SK-N-SH (cell line): ENCODE measurements around the gene SLC11A1. TPM values are rescaled to one million over a fixed set of nuclear protein-coding genes. Genes with fewer than 3 reads are reported as not detected.

Experiments
- CTCF ChIA-PET: fragments of 300-600, 350-600 bp; formaldehyde crosslinking; extraction: SDS; loops from one replicate; lab custom pipeline; 2021; lab: Yijun Ruan, JAX
- POLR2A ChIA-PET: fragments of 350-600 bp; sonication (Branson Sonifier 250); formaldehyde crosslinking; extraction: SDS; loops from one replicate; lab custom pipeline; 2020; ENCODE audit warnings: antibody characterized with exemption, inconsistent platforms; lab: Yijun Ruan, JAX
- DNase-seq: peaks from one replicate; pipeline ENCODE4 v3.0.0; 2012
- H2AFZ ChIP-seq: fragments of 200-600 bp; sonication (generic); 2 replicates; pipeline ENCODE4 v1.8.1; 2016; ENCODE audit warnings: antibody characterized with exemption, mild to moderate bottlenecking, low read depth
- H3F3A ChIP-seq: fragments of 200-600 bp; sonication (generic); replicated peaks from 2 replicates; pipeline ENCODE3; 2016; ENCODE audit warnings: antibody characterized with exemption, mild to moderate bottlenecking; ENCODE audit not compliant: insufficient read depth
- H3K27ac ChIP-seq, 2 experiments: fragments of 200-500 bp in 1 of 2; fragments of 200-600 bp in 1 of 2; sonication (Bioruptor generic) in 1 of 2; sonication (generic), shearing (Covaris generic) in 1 of 2; 2 replicates each; pipeline versions ENCODE4 v1.5.1 to v1.6.1; 2014 to 2016; ENCODE audit warnings: low read depth in 2 of 2, inconsistent platforms in 1 of 2, low read length in 1 of 2, mild to moderate bottlenecking in 1 of 2, mixed read lengths in 1 of 2
- H3K27me3 ChIP-seq: fragments of 200-600 bp; sonication (generic), shearing (Covaris generic); 2 replicates; pipeline ENCODE4 v1.6.1; 2016; ENCODE audit warnings: mixed run types; ENCODE audit not compliant: insufficient read depth
- H3K36me3 ChIP-seq, 2 experiments: fragments of 200-500 bp in 1 of 2; fragments of 200-600 bp in 1 of 2; sonication (Bioruptor generic) in 1 of 2; sonication (generic) in 1 of 2; replicated peaks in 1 of 2; 2 replicates each; pipeline versions ENCODE3 to v1.5.1; 2014 to 2016; ENCODE audit warnings: low read length in 1 of 2, mild to moderate bottlenecking in 1 of 2; ENCODE audit not compliant: insufficient read depth in 2 of 2, control insufficient read depth in 1 of 2
- H3K4me1 ChIP-seq, 2 experiments: fragments of 200-500 bp in 1 of 2; fragments of 200-600 bp in 1 of 2; sonication (Bioruptor generic) in 1 of 2; sonication (generic), shearing (Covaris generic) in 1 of 2; 2 replicates each; pipeline versions ENCODE4 v1.5.1 to v1.6.1; 2014 to 2016; ENCODE audit warnings: low read depth in 1 of 2, low read length in 1 of 2, mixed run types in 1 of 2; ENCODE audit not compliant: insufficient read depth in 2 of 2, control insufficient read depth in 1 of 2
- H3K4me2 ChIP-seq: fragments of 200-600 bp; sonication (generic), shearing (Covaris generic); 2 replicates; pipeline ENCODE4 v1.6.1; 2017; ENCODE audit warnings: mixed run types
- H3K4me3 ChIP-seq, 2 experiments: fragments of 200-500 bp in 1 of 2; fragments of 200-600 bp in 1 of 2; sonication (Bioruptor generic) in 1 of 2; sonication (generic), shearing (Covaris generic) in 1 of 2; 2 replicates each; pipeline versions ENCODE4 v1.5.1 to v1.8.1; 2014 to 2016; ENCODE audit warnings: low read depth in 2 of 2, inconsistent platforms in 1 of 2, low read length in 1 of 2, mild to moderate bottlenecking in 1 of 2, mixed read lengths in 1 of 2, moderate library complexity in 1 of 2
- H3K79me2 ChIP-seq: fragments of 200-600 bp; sonication (generic); 2 replicates; pipeline ENCODE4 v1.8.1; 2017; ENCODE audit warnings: mild to moderate bottlenecking; ENCODE audit not compliant: insufficient read depth
- H3K9ac ChIP-seq: fragments of 200-600 bp; sonication (generic); 2 replicates; pipeline ENCODE4 v1.6.1; 2017; ENCODE audit warnings: mixed run types
- H3K9me2 ChIP-seq: fragments of 200-600 bp; sonication (generic); 2 replicates; pipeline ENCODE4 v1.6.1; 2017; ENCODE audit warnings: mixed run types
- H3K9me3 ChIP-seq: fragments of 200-600 bp; sonication (generic); 2 replicates; pipeline ENCODE4 v1.6.1; 2017; ENCODE audit warnings: mixed run types, mild to moderate bottlenecking, moderate library complexity
- H4K20me1 ChIP-seq: fragments of 200-600 bp; sonication (generic); 2 replicates; pipeline ENCODE4 v1.6.1; 2017; ENCODE audit warnings: mild to moderate bottlenecking, mixed run types; ENCODE audit not compliant: insufficient read depth
- CHD2 ChIP-seq: fragments of 150-350 bp; IDR thresholded peaks from 2 replicates; pipeline ENCODE4 v1.6.1; 2018; ENCODE audit warnings: low read length; ENCODE audit not compliant: partially characterized antibody
- FOSL2 ChIP-seq: IDR thresholded peaks from 2 replicates; pipeline ENCODE4 v1.4.0; 2012; ENCODE audit warnings: low read depth, mild to moderate bottlenecking, moderate library complexity, borderline replicate concordance
- FOXJ3 ChIP-seq: sonication (generic); formaldehyde crosslinking; IDR thresholded peaks from 2 replicates; pipeline ENCODE4 v1.5.1; 2020; ENCODE audit warnings: mild to moderate bottlenecking, missing genetic modification reagents
- GABPA ChIP-seq: IDR thresholded peaks from 2 replicates; pipeline ENCODE4 v1.4.0; 2012; ENCODE audit warnings: low read depth, mild to moderate bottlenecking
- JUND ChIP-seq: IDR thresholded peaks from 2 replicates; pipeline ENCODE4 v1.4.0; 2012
- MAX ChIP-seq: IDR thresholded peaks from 2 replicates; pipeline ENCODE4 v1.4.0; 2012; ENCODE audit warnings: low read depth
- NFIC ChIP-seq: IDR thresholded peaks from 2 replicates; pipeline ENCODE4 v1.4.0; 2012; ENCODE audit warnings: borderline replicate concordance
- POLR2AphosphoS5 ChIP-seq: IDR thresholded peaks from 2 replicates; pipeline ENCODE4 v1.6.1; 2012; ENCODE audit warnings: low read depth, low read length
- RAD21 ChIP-seq: IDR thresholded peaks from 2 replicates; pipeline ENCODE4 v1.6.1; 2012; ENCODE audit warnings: mild to moderate bottlenecking, low read length
- RFX5 ChIP-seq: IDR thresholded peaks from 2 replicates; pipeline ENCODE4 v1.6.1; 2012; ENCODE audit warnings: mild to moderate bottlenecking, improper control_type of control experiment, low read length
- TAF1 ChIP-seq: IDR thresholded peaks from 2 replicates; pipeline ENCODE4 v1.6.1; 2012; ENCODE audit warnings: low read depth, mild to moderate bottlenecking, low read length, moderate library complexity, borderline replicate concordance
- TCF12 ChIP-seq: IDR thresholded peaks from 2 replicates; pipeline ENCODE4 v1.4.0; 2012
- USF1 ChIP-seq: IDR thresholded peaks from 2 replicates; pipeline ENCODE4 v1.4.0; 2012; ENCODE audit warnings: low read depth, borderline replicate concordance
- USF2 ChIP-seq: fragments of 150-350 bp; IDR thresholded peaks from 2 replicates; pipeline ENCODE4 v1.6.1; 2017; ENCODE audit warnings: antibody characterized with exemption, low read length, low read depth, borderline replicate concordance
- WGBS: methylation state at CpG from one replicate; pipeline ENCODE4 v1.1.6; 2017; ENCODE audit warnings: low lambda C conversion rate; 5-methylcytosine and 5-hydroxymethylcytosine counted together
- polyA plus RNA-seq, 3 experiments: library from polyadenylated mRNA; depleted of rRNA; stranded (reverse); fragments of >200 nt; gene quantifications; 2 replicates each; pipeline ENCODE4 v1.2.3, GENCODE V29; 2012
- TF ChIP-seq, protein P1 (sequence below): IDR thresholded peaks from 2 replicates; pipeline ENCODE4; 2012
- TF ChIP-seq, protein P2 (sequence below): fragments of 150-350 bp; IDR thresholded peaks from 2 replicates; pipeline ENCODE4 v1.6.1; 2016; ENCODE audit warnings: mild to moderate bottlenecking, low read depth, low read length
- TF ChIP-seq, protein P3 (sequence below): IDR thresholded peaks from 2 replicates; pipeline ENCODE4 v1.4.0; 2012; ENCODE audit warnings: low read depth, borderline replicate concordance

SLC11A1 gene
- polyA plus RNA-seq, 1 of the 3 experiments (the other 2 are of a cell fraction) = 0.26 TPM

DNA sequence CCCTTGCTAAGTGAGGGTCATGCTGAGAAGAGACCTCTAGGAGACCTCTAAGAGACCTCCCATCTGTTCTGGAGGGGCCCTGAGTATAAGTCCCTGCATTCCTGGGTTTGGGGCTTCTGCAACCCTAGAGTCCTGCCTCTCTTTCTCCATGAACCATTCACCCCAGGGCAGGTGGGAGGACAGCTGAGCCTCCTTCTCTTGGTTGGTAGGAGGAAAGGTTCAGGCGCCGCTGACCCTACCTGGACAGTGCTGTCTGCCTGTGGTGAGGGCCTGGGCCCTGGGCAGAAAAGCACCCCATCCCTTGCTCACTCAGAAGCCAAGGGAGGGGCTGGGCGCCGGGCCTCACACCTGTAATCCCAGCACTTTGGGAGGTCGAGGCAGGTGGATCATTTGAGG, 36.2 kb downstream of the SLC11A1 start:
- H3K4me2 ChIP-seq = no peak overlapping the region
- ChIA-PET POLR2A (no interaction called here), CTCF (no interaction called here)
- WGBS = 54% methylated on average over 3 of the region's 5 CpGs
- no peak overlapping the region for H3K4me3 ChIP-seq
- H2AFZ ChIP-seq = no peak overlapping the region
- no peaks in the 10 kb centered on the region for H3K4me1 ChIP-seq
- H3K27me3 ChIP-seq = no peaks in the 10 kb centered on the region
- DNase-seq = no peak
- no peaks in the 10 kb centered on the region for H3F3A ChIP-seq
- H3K36me3 ChIP-seq = no peaks in the 10 kb centered on the region
- H3K27ac ChIP-seq = no peak overlapping the region
- H3K9me2 ChIP-seq = no peaks in the 10 kb centered on the region
- H3K9ac ChIP-seq = no peak overlapping the region
- H4K20me1 ChIP-seq = no peaks in the 10 kb centered on the region
- H3K79me2 ChIP-seq = no peaks in the 10 kb centered on the region
- H3K9me3 ChIP-seq = no peaks in the 10 kb centered on the region
- no peak for TF ChIP-seq TCF12

DNA sequence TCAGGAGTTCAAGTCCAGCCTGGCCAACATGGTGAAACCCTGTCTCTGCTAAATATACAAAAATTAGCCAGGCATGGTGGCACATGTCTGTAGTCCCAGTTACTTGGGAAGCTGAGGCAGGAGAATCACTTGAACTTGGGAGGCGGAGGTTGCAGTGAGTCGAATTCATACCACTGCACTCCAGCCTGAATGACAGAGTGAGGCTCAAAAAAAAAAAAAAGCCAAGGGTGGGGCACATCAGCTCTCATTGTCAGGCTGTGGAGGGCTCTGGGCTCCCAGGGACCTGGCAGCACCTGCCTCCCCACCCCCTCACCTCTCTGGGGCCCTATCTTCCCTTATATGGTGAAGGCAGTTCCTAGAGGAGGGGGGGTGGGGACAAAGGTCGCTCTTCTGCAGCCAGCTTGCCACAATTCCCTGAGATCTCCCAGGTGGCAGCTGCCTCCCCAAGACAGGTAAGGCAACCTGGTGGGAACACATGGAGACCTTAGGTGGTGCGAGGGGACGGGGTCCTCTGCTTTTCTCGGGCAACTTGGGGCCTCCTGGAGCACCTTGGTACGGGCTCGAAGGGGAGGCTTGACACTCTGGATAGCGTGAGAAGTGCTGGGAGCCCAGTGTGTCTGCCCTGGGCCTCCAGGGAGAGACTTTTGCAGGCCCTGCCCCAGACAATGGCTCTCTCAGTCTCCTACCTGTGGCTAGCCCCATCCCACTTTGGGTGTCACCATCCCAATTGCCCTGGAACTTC, 36.8 kb downstream of the SLC11A1 start, which contains the start of gene VIL1:
Gene VIL1 (plus strand): TSS at position 407 of the 742 bp plus-strand sequence. CDS start 4,656 bp downstream, outside the sequence.
- H3K79me2 ChIP-seq = no peaks in the 10 kb centered on the region
- H3K9me2 ChIP-seq = no peaks in the 10 kb centered on the region
- H3K9me3 ChIP-seq = no peaks in the 10 kb centered on the region
- H3K27ac ChIP-seq = no peak within 1 kb of the TSS
- WGBS = 74% methylated on average over 8 of the region's 9 CpGs
- no peaks in the 10 kb centered on the region for H3K27me3 ChIP-seq
- H3F3A ChIP-seq = no peaks in the 10 kb centered on the region
- H3K4me3 ChIP-seq = no peak within 1 kb of the TSS
- H4K20me1 ChIP-seq = no peaks in the 10 kb centered on the region
- no peaks in the 10 kb centered on the region for H3K36me3 ChIP-seq
- no peaks in the 10 kb centered on the region for H3K4me1 ChIP-seq
- no peak for DNase-seq
- no peak within 1 kb of the TSS for H3K4me2 ChIP-seq
- no peak within 1 kb of the TSS for H2AFZ ChIP-seq
- POLR2A ChIA-PET = no interaction called here
- no peak within 1 kb of the TSS for H3K9ac ChIP-seq
- CTCF ChIA-PET = no interaction called here
- TF ChIP-seq, protein P1, sequence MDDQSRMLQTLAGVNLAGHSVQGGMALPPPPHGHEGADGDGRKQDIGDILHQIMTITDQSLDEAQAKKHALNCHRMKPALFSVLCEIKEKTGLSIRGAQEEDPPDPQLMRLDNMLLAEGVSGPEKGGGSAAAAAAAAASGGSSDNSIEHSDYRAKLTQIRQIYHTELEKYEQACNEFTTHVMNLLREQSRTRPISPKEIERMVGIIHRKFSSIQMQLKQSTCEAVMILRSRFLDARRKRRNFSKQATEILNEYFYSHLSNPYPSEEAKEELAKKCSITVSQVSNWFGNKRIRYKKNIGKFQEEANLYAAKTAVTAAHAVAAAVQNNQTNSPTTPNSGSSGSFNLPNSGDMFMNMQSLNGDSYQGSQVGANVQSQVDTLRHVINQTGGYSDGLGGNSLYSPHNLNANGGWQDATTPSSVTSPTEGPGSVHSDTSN = no peak
- TF ChIP-seq RAD21 (no peak), GABPA (no peak), TAF1 (no peak), POLR2AphosphoS5 (no peak), MAX (no peak), NFIC (no peak), FOXJ3 (CRISPR knock-in tag) (no peak), TCF12 (no peak), FOSL2 (no peak), CHD2 (no peak), JUND (no peak), RFX5 (no peak), USF2 (no peak), USF1 (no peak)
- TF ChIP-seq, protein P2, sequence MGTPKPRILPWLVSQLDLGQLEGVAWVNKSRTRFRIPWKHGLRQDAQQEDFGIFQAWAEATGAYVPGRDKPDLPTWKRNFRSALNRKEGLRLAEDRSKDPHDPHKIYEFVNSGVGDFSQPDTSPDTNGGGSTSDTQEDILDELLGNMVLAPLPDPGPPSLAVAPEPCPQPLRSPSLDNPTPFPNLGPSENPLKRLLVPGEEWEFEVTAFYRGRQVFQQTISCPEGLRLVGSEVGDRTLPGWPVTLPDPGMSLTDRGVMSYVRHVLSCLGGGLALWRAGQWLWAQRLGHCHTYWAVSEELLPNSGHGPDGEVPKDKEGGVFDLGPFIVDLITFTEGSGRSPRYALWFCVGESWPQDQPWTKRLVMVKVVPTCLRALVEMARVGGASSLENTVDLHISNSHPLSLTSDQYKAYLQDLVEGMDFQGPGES = no peak
- TF ChIP-seq, protein P3, sequence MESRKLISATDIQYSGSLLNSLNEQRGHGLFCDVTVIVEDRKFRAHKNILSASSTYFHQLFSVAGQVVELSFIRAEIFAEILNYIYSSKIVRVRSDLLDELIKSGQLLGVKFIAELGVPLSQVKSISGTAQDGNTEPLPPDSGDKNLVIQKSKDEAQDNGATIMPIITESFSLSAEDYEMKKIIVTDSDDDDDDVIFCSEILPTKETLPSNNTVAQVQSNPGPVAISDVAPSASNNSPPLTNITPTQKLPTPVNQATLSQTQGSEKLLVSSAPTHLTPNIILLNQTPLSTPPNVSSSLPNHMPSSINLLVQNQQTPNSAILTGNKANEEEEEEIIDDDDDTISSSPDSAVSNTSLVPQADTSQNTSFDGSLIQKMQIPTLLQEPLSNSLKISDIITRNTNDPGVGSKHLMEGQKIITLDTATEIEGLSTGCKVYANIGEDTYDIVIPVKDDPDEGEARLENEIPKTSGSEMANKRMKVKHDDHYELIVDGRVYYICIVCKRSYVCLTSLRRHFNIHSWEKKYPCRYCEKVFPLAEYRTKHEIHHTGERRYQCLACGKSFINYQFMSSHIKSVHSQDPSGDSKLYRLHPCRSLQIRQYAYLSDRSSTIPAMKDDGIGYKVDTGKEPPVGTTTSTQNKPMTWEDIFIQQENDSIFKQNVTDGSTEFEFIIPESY = no peak
